ENCODE results near the gene MTERF4. TPM values are rescaled to one million over a fixed set of nuclear protein-coding genes. Genes with fewer than 3 reads are reported as not detected.
A peak's percentile ranks its signal among the peaks of the same experiment; 100 is the strongest.

The MTERF4 gene
- total RNA-seq, 1 donor = 30.0 TPM

GRCh38 chr2:241149675-241149924 lies 47.5 kb upstream of the MTERF4 start:
- no peak for DNase-seq (ENCODE audit: insufficient read length, low spot score, missing footprints)
- Histone ChIP-seq H4K20me1 (ENCODE audit: insufficient read depth, low read length) (peaks cover 13% of the 10 kb centered on the region), H3K4me2 (ENCODE audit: insufficient read depth, low read length) (peak overlapping the region; percentile 100), H2AFZ (ENCODE audit: low read length) (peak overlapping the region; percentile 99), H3K4me3 (ENCODE audit: insufficient read depth, low read length) (peak overlapping the region; percentile 91), H3K79me2 (ENCODE audit: insufficient read depth, low read length) (peaks cover 51% of the 10 kb centered on the region), H3K36me3 (ENCODE audit: insufficient read depth, low read length) (peaks cover 3% of the 10 kb centered on the region), H3K4me1 (ENCODE audit: insufficient read depth, low read length) (peaks cover 27% of the 10 kb centered on the region), H3K9me3 (ENCODE audit: low read depth, low read length) (no peaks in the 10 kb centered on the region), H3K27me3 (ENCODE audit: insufficient read depth, low read length) (no peaks in the 10 kb centered on the region), H3K27ac (ENCODE audit: low read depth, low read length) (peak overlapping the region; percentile 54)
- TF ChIP-seq, protein P1, sequence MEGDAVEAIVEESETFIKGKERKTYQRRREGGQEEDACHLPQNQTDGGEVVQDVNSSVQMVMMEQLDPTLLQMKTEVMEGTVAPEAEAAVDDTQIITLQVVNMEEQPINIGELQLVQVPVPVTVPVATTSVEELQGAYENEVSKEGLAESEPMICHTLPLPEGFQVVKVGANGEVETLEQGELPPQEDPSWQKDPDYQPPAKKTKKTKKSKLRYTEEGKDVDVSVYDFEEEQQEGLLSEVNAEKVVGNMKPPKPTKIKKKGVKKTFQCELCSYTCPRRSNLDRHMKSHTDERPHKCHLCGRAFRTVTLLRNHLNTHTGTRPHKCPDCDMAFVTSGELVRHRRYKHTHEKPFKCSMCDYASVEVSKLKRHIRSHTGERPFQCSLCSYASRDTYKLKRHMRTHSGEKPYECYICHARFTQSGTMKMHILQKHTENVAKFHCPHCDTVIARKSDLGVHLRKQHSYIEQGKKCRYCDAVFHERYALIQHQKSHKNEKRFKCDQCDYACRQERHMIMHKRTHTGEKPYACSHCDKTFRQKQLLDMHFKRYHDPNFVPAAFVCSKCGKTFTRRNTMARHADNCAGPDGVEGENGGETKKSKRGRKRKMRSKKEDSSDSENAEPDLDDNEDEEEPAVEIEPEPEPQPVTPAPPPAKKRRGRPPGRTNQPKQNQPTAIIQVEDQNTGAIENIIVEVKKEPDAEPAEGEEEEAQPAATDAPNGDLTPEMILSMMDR (IDR thresholded peaks at IDR 0.05; ENCODE audit: extremely low read depth, low read depth, low read length) = no peak

GRCh38 chr2:241148891-241149674 lies 47.0 kb upstream of the MTERF4 start, which contains the start of gene PASK:
Gene PASK (minus strand): TSS chr2:241149472. CDS start chr2:241143032, 6,440 bp downstream.
- peak; percentile 99 for DNase-seq (ENCODE audit: insufficient read length, low spot score, missing footprints)
- no peaks in the 10 kb centered on the region for H3K9me3 ChIP-seq (ENCODE audit: low read depth, low read length)
- peaks cover 22% of the 10 kb centered on the region for H3K4me1 ChIP-seq (ENCODE audit: insufficient read depth, low read length)
- H3K4me2 ChIP-seq (ENCODE audit: insufficient read depth, low read length) = peak within 1 kb of the TSS; percentile 100
- TF ChIP-seq, protein P1 (IDR thresholded peaks at IDR 0.05; ENCODE audit: extremely low read depth, low read depth, low read length) = no peak
- H3K79me2 ChIP-seq (ENCODE audit: insufficient read depth, low read length) = peaks cover 55% of the 10 kb centered on the region
- peak within 1 kb of the TSS; percentile 99 for H2AFZ ChIP-seq (ENCODE audit: low read length)
- H3K27me3 ChIP-seq (ENCODE audit: insufficient read depth, low read length) = no peaks in the 10 kb centered on the region
- peaks cover 1% of the 10 kb centered on the region for H3K36me3 ChIP-seq (ENCODE audit: insufficient read depth, low read length)
- H4K20me1 ChIP-seq (ENCODE audit: insufficient read depth, low read length) = peaks cover 13% of the 10 kb centered on the region
- H3K4me3 ChIP-seq (ENCODE audit: insufficient read depth, low read length) = peak within 1 kb of the TSS; percentile 91
- H3K27ac ChIP-seq (ENCODE audit: low read depth, low read length) = peak within 1 kb of the TSS; percentile 54

GRCh38 chr2:241148239-241148638 lies 46.2 kb upstream of the MTERF4 start:
- Histone ChIP-seq H3K79me2 (ENCODE audit: insufficient read depth, low read length) (peaks cover 55% of the 10 kb centered on the region), H3K36me3 (ENCODE audit: insufficient read depth, low read length) (no peaks in the 10 kb centered on the region), H3K4me1 (ENCODE audit: insufficient read depth, low read length) (peaks cover 21% of the 10 kb centered on the region), H2AFZ (ENCODE audit: low read length) (peak overlapping the region; percentile 99), H3K4me2 (ENCODE audit: insufficient read depth, low read length) (peak overlapping the region; percentile 100), H3K27me3 (ENCODE audit: insufficient read depth, low read length) (no peaks in the 10 kb centered on the region), H4K20me1 (ENCODE audit: insufficient read depth, low read length) (peaks cover 13% of the 10 kb centered on the region), H3K9me3 (ENCODE audit: low read depth, low read length) (no peaks in the 10 kb centered on the region), H3K27ac (ENCODE audit: low read depth, low read length) (no peak overlapping the region), H3K4me3 (ENCODE audit: insufficient read depth, low read length) (peak overlapping the region; percentile 91)
- TF ChIP-seq, protein P1 (IDR thresholded peaks at IDR 0.05; ENCODE audit: extremely low read depth, low read depth, low read length) = no peak
- no peak for DNase-seq (ENCODE audit: insufficient read length, low spot score, missing footprints)

DNA sequence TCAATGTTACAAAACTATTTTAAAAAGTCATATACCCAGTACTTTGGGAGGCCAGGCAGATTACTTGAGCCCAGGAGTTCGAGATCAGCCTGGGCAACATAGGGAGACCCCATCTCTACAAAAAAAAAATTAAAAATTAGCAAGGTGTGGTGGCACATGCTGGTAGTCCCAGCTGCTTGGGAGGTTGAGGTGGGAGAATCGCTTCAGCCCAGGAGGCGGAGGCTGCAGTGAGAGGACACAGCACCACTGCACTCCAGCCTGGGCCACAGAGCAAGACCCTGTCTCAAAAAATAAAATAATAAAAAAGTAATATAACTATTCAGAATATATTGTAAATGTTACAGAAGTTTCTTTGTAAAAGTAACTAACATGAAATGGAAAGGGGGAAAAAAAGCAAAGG lies 45.2 kb upstream of the MTERF4 start:
- TF ChIP-seq, protein P1 (IDR thresholded peaks at IDR 0.05; ENCODE audit: extremely low read depth, low read depth, low read length) = no peak
- Histone ChIP-seq H3K27me3 (ENCODE audit: insufficient read depth, low read length) (no peaks in the 10 kb centered on the region), H3K79me2 (ENCODE audit: insufficient read depth, low read length) (peaks cover 47% of the 10 kb centered on the region), H3K4me3 (ENCODE audit: insufficient read depth, low read length) (no peak overlapping the region), H3K9me3 (ENCODE audit: low read depth, low read length) (no peaks in the 10 kb centered on the region), H3K4me2 (ENCODE audit: insufficient read depth, low read length) (no peak overlapping the region), H3K27ac (ENCODE audit: low read depth, low read length) (no peak overlapping the region), H2AFZ (ENCODE audit: low read length) (no peak overlapping the region), H3K36me3 (ENCODE audit: insufficient read depth, low read length) (no peaks in the 10 kb centered on the region), H3K4me1 (ENCODE audit: insufficient read depth, low read length) (peaks cover 20% of the 10 kb centered on the region), H4K20me1 (ENCODE audit: insufficient read depth, low read length) (peaks cover 7% of the 10 kb centered on the region)
- no peak for DNase-seq (ENCODE audit: insufficient read length, low spot score, missing footprints)
